ENCODE measurements around the gene MAMDC2.
"Not testable (repeated sequence)": the region's sequence is repeated elsewhere in the genome, so short reads cannot be mapped to it uniquely, and the experiment has no call there.

Gene MAMDC2

GRCh38 chr9:70036641-70037040, 7.0 kb upstream of the MAMDC2 start:
- no peak overlapping the region for H3K4me3 ChIP-seq (ENCODE audit: low read length in 2 of 2)
- H3K9ac ChIP-seq (ENCODE audit: low read length in 2 of 2): no peak overlapping the region
- H3K4me1 ChIP-seq (ENCODE audit: control insufficient read depth, insufficient read depth, low read length): peaks cover 18% of the 10 kb centered on the region
- H3K27me3 ChIP-seq (ENCODE audit: control insufficient read depth in 1 of 2, insufficient read depth in 2 of 2, low read length in 2 of 2): no peaks in the 10 kb centered on the region
- H3K27ac ChIP-seq (ENCODE audit: low read length): no peak overlapping the region
- no peaks in the 10 kb centered on the region for H3K36me3 ChIP-seq (ENCODE audit: control insufficient read depth in 2 of 2, insufficient read depth in 2 of 2, low read length in 2 of 2)
- H3K9me3 ChIP-seq (ENCODE audit: control insufficient read depth in 2 of 2, low read length in 2 of 2): no peaks in the 10 kb centered on the region

- H3K4me1 ChIP-seq (ENCODE audit: control insufficient read depth, insufficient read depth, low read length): peaks cover 32% of the 10 kb centered on the region
- H3K36me3 ChIP-seq (ENCODE audit: control insufficient read depth in 2 of 2, insufficient read depth in 2 of 2, low read length in 2 of 2): not testable (repeated sequence)
Observed at GRCh38 chr9:70038171-70038621, 5.5 kb upstream of the MAMDC2 start.

DNA sequence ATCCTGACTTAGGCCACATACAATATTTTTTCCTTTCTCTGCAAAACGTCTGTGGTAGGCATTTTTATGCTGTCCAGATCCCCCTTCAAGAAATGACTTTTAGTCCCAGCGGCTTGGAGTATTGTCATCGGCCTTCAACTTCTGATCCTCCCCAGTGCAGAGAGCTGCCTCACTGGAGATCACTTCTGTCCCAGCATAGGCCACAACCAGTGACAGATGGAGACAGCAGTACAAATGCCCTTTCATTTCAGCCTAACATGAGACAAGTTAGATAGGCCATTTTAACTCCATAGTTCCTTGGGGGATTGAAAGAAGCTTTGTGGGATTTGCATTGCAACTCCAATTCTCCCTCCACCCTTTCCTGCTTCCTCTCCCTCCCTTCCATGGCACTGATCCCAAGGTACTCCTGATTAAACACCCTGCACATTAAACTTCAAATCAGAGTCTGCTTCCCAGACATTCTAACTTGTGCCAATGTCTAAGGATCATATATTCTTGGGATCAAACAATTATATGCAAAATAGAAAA, 3.2 kb upstream of the MAMDC2 start:
- peak overlapping the region; percentile 89 for H3K27ac ChIP-seq (ENCODE audit: low read length)
- H3K4me1 ChIP-seq (ENCODE audit: control insufficient read depth, insufficient read depth, low read length): peaks cover 45% of the 10 kb centered on the region

More at GRCh38 chr9:70038171-70038621, 5.5 kb upstream of the MAMDC2 start:
- not testable (repeated sequence) for H3K9me3 ChIP-seq (ENCODE audit: control insufficient read depth in 2 of 2, low read length in 2 of 2); H3K9ac ChIP-seq (ENCODE audit: low read length in 2 of 2); H3K27me3 ChIP-seq (ENCODE audit: control insufficient read depth in 1 of 2, insufficient read depth in 2 of 2, low read length in 2 of 2); H3K27ac ChIP-seq (ENCODE audit: low read length); H3K4me3 ChIP-seq (ENCODE audit: low read length in 2 of 2)

GRCh38 chr9:70042461-70043215, 1.0 kb upstream of the MAMDC2 start:
- Histone ChIP-seq H3K9me3 (ENCODE audit: control insufficient read depth in 2 of 2, low read length in 2 of 2) (no peaks in the 10 kb centered on the region), H3K4me1 (ENCODE audit: control insufficient read depth, insufficient read depth, low read length) (peaks cover 63% of the 10 kb centered on the region), H3K9ac (ENCODE audit: low read length in 2 of 2) (peak overlapping the region; percentile 73 to 86), H3K36me3 (ENCODE audit: control insufficient read depth in 2 of 2, insufficient read depth in 2 of 2, low read length in 2 of 2) (no peaks in the 10 kb centered on the region), H3K4me3 (ENCODE audit: low read length in 2 of 2) (peak overlapping the region; percentile 81 to 86), H3K27me3 (ENCODE audit: control insufficient read depth in 1 of 2, insufficient read depth in 2 of 2, low read length in 2 of 2) (no peaks in the 10 kb centered on the region), H3K27ac (ENCODE audit: low read length) (peak overlapping the region; percentile 89)

More for the DNA sequence above, 3.2 kb upstream of the MAMDC2 start:
- Histone ChIP-seq H3K4me3 (ENCODE audit: low read length in 2 of 2) (no peak overlapping the region), H3K36me3 (ENCODE audit: control insufficient read depth in 2 of 2, insufficient read depth in 2 of 2, low read length in 2 of 2) (no peaks in the 10 kb centered on the region), H3K9ac (ENCODE audit: low read length in 2 of 2) (no peak overlapping the region), H3K27me3 (ENCODE audit: control insufficient read depth in 1 of 2, insufficient read depth in 2 of 2, low read length in 2 of 2) (no peaks in the 10 kb centered on the region), H3K9me3 (ENCODE audit: control insufficient read depth in 2 of 2, low read length in 2 of 2) (no peaks in the 10 kb centered on the region)

DNA sequence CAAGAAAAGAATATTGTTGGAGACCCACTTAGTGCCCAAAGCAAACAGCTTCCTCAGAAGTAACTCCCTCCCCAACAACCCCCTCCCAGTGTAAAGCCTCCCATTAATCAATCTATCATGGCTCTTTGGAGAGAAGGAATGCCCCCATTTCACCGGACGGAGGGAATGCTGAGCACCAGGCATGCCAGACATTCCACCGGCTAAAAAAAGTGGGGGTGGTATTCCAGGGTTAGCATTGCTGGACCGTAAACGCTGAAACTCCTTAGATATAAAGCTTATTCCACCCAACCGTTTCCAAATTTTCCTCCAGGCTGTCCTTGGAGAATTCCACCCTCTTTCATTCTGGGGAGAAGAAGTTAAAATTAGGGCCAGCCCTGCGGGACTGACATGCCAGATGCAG, 363 bp upstream of the MAMDC2 start:
- peak overlapping the region; percentile 89 for H3K27ac ChIP-seq (ENCODE audit: low read length)
- H3K9me3 ChIP-seq (ENCODE audit: control insufficient read depth in 2 of 2, low read length in 2 of 2): no peaks in the 10 kb centered on the region
- H3K27me3 ChIP-seq (ENCODE audit: control insufficient read depth in 1 of 2, insufficient read depth in 2 of 2, low read length in 2 of 2): no peaks in the 10 kb centered on the region
- H3K4me3 ChIP-seq (ENCODE audit: low read length in 2 of 2): peak overlapping the region; percentile 81 to 86
- peak overlapping the region; percentile 73 to 86 for H3K9ac ChIP-seq (ENCODE audit: low read length in 2 of 2)
- H3K4me1 ChIP-seq (ENCODE audit: control insufficient read depth, insufficient read depth, low read length): peaks cover 69% of the 10 kb centered on the region
- peaks cover 0 to 2% of the 10 kb centered on the region in 2 donors for H3K36me3 ChIP-seq (ENCODE audit: control insufficient read depth in 2 of 2, insufficient read depth in 2 of 2, low read length in 2 of 2)

- Histone ChIP-seq H3K27ac (ENCODE audit: low read length) (peak overlapping the region; percentile 89), H3K9ac (ENCODE audit: low read length in 2 of 2) (peak overlapping the region; percentile 73 to 86), H3K36me3 (ENCODE audit: control insufficient read depth in 2 of 2, insufficient read depth in 2 of 2, low read length in 2 of 2) (peaks cover 0 to 10% of the 10 kb centered on the region in 2 donors), H3K27me3 (ENCODE audit: control insufficient read depth in 1 of 2, insufficient read depth in 2 of 2, low read length in 2 of 2) (no peaks in the 10 kb centered on the region), H3K9me3 (ENCODE audit: control insufficient read depth in 2 of 2, low read length in 2 of 2) (no peaks in the 10 kb centered on the region), H3K4me1 (ENCODE audit: control insufficient read depth, insufficient read depth, low read length) (peaks cover 81% of the 10 kb centered on the region), H3K4me3 (ENCODE audit: low read length in 2 of 2) (peak overlapping the region; percentile 81 to 86)
Observed at GRCh38 chr9:70044490-70045307, 1.1 kb downstream of the MAMDC2 start.

DNA sequence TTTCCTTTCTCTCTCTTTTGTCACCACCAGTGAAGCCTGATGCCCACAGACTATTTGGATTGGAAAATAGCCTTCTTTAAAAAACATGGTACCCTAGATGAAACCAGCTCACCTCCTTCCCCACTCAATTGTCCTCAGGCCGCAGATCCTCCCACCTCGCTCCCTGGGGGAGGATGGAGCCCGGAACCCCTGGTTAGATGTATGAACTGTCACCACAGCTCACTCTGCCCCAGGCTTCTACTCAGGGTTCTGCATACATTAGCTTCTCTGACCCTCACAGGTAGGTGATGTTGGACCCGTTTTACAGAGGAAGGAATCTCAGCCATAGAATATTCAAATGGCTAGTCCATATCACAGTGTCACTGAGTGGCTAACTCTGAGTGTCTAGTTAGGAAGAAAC, 1.8 kb downstream of the MAMDC2 start:
- H3K4me3 ChIP-seq (ENCODE audit: low read length in 2 of 2): peak overlapping the region; percentile 81 to 86
- H3K27ac ChIP-seq (ENCODE audit: low read length): peak overlapping the region; percentile 89

DNA sequence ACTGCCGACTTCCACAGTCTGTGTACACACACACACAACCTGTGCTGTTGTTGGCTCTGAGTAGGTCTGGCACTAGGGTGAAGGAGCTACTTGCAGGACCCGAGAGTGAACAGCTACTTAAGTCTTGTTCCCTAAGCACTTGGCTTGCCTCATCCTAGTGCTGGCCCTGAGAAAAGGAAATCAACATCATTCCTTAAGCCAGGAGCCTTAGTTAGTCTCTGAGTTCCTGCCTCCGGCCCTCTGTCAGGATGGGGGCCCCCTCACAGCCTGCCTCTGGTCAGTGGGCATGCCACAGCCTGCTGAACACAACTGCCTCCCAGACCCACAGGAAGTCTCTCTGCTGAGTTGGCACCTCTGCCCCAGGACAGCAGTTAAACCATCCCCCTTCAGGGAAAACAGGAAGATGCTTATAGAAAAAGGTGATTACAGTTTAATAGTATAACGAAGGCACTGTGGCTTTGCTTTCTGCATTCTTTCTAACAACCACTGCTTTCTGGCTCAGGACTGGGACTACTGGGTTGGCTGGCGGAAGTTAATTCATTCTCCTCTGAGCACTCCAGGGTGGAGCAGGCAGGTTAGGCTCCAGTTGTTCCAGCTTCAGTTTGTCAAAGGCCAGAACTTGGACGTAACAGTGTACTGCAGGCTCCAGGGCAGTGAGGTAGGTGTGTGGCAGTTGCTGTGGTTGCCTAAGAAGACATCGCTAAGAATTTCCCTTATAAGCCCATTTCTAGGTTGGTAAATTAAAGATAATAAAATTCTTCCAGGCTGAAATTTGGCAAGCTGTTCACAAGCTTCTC, 2.8 kb downstream of the MAMDC2 start:
- Histone ChIP-seq H3K4me1 (ENCODE audit: control insufficient read depth, insufficient read depth, low read length) (peaks cover 83% of the 10 kb centered on the region), H3K36me3 (ENCODE audit: control insufficient read depth in 2 of 2, insufficient read depth in 2 of 2, low read length in 2 of 2) (peaks cover 0 to 13% of the 10 kb centered on the region in 2 donors), H3K4me3 (ENCODE audit: low read length in 2 of 2) (peak overlapping the region; percentile 81 to 86)

More for the DNA sequence above, 1.8 kb downstream of the MAMDC2 start:
- peaks cover 81% of the 10 kb centered on the region for H3K4me1 ChIP-seq (ENCODE audit: control insufficient read depth, insufficient read depth, low read length)
- peaks cover 0 to 10% of the 10 kb centered on the region in 2 donors for H3K36me3 ChIP-seq (ENCODE audit: control insufficient read depth in 2 of 2, insufficient read depth in 2 of 2, low read length in 2 of 2)
- H3K9me3 ChIP-seq (ENCODE audit: control insufficient read depth in 2 of 2, low read length in 2 of 2): no peaks in the 10 kb centered on the region
- H3K27me3 ChIP-seq (ENCODE audit: control insufficient read depth in 1 of 2, insufficient read depth in 2 of 2, low read length in 2 of 2): no peaks in the 10 kb centered on the region
- H3K9ac ChIP-seq (ENCODE audit: low read length in 2 of 2): peak overlapping the region; percentile 73 to 86

DNA sequence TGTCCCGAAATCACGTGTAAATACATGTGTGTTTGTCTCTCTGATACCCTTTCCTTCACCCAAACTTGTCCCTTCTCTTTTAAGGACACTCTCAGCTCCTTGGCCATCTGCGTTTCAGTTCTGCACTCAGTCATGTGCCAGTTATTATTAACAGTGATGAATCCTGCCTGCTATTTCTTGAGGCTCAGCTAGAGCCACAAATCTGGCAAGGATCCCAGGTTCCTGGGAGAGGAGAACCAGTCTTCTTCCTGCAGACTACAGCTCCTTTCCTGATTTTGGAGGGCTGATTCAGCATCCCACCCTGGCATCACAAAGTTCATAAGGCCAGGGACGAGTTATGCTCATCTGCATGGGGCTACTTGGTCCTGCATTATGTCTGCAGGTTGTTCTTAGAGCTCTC, 5.6 kb downstream of the MAMDC2 start:
- H3K4me3 ChIP-seq (ENCODE audit: low read length in 2 of 2): peak overlapping the region; percentile 10 to 49
- H3K36me3 ChIP-seq (ENCODE audit: control insufficient read depth in 2 of 2, insufficient read depth in 2 of 2, low read length in 2 of 2): peaks cover 0 to 13% of the 10 kb centered on the region in 2 donors
- peak overlapping the region; percentile 89 for H3K27ac ChIP-seq (ENCODE audit: low read length)
- peak overlapping the region; percentile 36 to 58 for H3K9ac ChIP-seq (ENCODE audit: low read length in 2 of 2)
- H3K9me3 ChIP-seq (ENCODE audit: control insufficient read depth in 2 of 2, low read length in 2 of 2): no peaks in the 10 kb centered on the region
- H3K4me1 ChIP-seq (ENCODE audit: control insufficient read depth, insufficient read depth, low read length): peaks cover 93% of the 10 kb centered on the region
- no peaks in the 10 kb centered on the region for H3K27me3 ChIP-seq (ENCODE audit: control insufficient read depth in 1 of 2, insufficient read depth in 2 of 2, low read length in 2 of 2)

More for the DNA sequence above, 2.8 kb downstream of the MAMDC2 start:
- Histone ChIP-seq H3K27ac (ENCODE audit: low read length) (peak overlapping the region; percentile 89), H3K27me3 (ENCODE audit: control insufficient read depth in 1 of 2, insufficient read depth in 2 of 2, low read length in 2 of 2) (no peaks in the 10 kb centered on the region), H3K9me3 (ENCODE audit: control insufficient read depth in 2 of 2, low read length in 2 of 2) (no peaks in the 10 kb centered on the region), H3K9ac (ENCODE audit: low read length in 2 of 2) (peak overlapping the region; percentile 73 to 86)
